D721Med (cell line): Measurements from ENCODE around the gene SMAD3.

Experiments used
- DNase-seq: peaks from one replicate; pipeline ENCODE4 v3.0.0; 2011; ENCODE audit warnings: low spot score; ENCODE audit not compliant: insufficient read length
- FAIRE-seq: peaks from 2 replicates; lab custom pipeline; 2011; peaks lifted over from hg19 to GRCh38; lab: Jason Lieb, UNC
- CTCF ChIP-seq: IDR thresholded peaks from 2 replicates; pipeline ENCODE4 v1.5.1; 2012; ENCODE audit warnings: mild to moderate bottlenecking, control low read depth; ENCODE audit not compliant: insufficient read depth; ENCODE audit errors: missing control alignments

The SMAD3 gene

GRCh38 chr15:67197364-67197695 lies 131.9 kb downstream of the SMAD3 start:
- no peak for TF ChIP-seq CTCF
- FAIRE-seq = no peak
- DNase-seq = no peak

DNA sequence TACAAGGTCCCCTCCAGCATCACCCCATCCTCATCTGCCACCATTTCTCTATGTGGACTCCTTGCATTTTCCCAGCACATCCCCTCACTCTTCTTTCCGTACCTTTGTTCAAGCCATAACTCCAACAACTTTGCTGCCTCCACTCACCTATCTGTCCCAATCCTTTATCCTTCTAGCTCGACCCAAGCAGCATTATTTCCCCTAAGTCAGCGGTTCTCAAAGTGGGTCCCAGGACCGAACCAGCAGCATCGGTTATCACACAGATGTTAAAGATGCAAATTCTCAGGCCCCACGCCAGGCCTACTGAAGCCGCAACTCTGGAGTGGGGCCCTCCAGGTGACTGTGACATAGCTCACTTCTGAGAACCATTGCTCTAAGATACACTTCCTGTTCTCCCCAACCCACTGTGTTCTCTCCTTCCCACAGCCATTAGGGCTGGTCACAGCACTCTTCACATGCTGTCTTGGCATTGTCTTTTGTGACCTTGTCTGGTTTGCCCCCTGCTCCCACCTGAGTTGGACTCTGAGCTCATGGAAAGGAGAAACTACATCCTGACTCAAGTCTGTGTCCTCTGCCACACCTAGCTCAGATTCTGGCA lies 132.9 kb downstream of the SMAD3 start:
- DNase-seq (no peak), FAIRE-seq (no peak)
- no peak for TF ChIP-seq CTCF

DNA sequence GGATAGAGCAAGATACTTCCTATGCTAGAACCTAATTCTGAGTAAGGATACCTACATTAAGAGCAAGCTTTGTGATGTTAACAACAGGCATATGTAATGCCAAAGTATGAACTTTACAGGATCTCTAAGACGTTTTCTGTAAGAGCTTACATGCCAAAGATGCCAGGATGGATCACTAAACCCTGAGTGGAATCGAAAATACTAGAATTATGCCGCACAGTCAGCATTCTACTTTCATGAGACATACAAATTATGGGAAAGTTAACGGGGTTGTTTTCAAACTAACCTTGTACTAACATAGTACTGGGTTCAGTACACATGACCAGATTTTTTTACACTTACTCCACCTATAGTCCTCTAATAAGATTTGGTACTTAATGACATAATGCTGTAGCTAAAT lies 134.0 kb downstream of the SMAD3 start:
- FAIRE-seq (no peak), DNase-seq (no peak)
- TF ChIP-seq CTCF = no peak

DNA sequence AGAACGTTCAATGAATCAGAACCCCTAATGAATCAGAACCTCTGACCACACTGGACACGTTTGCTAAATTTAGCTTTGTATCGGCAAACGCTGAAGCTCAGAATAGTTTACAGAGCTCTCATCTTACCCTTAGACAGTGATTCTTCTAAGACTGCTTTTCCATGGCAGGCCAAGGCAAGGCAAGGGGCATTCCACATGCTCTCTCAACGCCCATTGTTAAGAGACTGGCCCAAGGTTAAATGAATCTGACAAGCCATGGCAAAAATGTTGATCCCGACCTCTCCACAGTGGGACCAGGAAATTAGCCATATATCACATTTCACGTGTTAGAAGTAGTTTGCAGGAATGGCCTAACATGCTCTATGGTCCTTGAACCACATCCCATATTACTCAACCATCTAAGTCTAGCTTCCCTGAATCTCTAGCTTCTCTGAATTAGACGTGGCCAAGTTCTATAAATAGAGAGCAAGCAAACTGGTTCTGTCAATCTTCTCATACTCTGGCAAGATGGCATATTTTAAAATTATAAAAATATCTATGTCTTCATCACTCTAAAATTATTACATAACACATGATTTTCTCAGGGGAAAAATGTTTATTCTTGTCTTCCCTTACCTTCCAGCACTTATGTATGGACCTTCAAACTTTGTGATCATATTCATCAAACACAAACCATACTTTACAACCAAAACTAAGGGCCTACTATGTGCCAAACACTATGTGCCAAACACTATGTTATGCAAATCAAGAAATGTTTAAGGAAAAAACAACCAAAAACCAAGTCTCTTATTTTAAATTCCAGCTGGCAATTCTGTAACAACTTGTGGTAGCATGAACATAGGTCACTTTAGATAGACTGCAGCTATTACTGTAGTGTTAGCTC lies 134.7 kb downstream of the SMAD3 start:
- FAIRE-seq = no peak

DNA sequence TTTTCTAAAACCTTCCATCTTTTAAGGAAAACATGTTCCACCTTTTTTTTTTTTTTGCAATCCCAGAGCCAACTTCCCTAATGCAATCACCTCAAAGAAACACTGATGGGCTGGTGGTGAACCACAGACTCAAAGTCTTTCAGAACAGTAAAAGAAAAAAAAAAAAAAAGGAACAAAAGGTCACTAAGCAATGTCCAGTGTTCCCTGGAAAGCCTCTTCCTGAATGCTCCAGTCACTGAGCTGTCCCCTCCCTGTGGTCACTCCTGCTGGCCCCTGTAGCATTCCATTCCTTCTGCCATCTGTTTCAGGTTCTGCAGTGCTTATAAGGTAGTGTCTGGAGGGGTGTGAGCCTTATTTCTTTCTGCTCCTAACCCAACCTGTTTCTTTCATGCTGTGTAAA lies 135.7 kb downstream of the SMAD3 start:
- DNase-seq (no peak), FAIRE-seq (no peak)

More for the DNA sequence above, 134.7 kb downstream of the SMAD3 start:
- no peak for TF ChIP-seq CTCF
- DNase-seq = no peak

GRCh38 chr15:67202091-67202490 lies 136.7 kb downstream of the SMAD3 start:
- DNase-seq (no peak), FAIRE-seq (no peak)
- no peak for TF ChIP-seq CTCF

More for the DNA sequence above, 135.7 kb downstream of the SMAD3 start:
- TF ChIP-seq CTCF = no peak

DNA sequence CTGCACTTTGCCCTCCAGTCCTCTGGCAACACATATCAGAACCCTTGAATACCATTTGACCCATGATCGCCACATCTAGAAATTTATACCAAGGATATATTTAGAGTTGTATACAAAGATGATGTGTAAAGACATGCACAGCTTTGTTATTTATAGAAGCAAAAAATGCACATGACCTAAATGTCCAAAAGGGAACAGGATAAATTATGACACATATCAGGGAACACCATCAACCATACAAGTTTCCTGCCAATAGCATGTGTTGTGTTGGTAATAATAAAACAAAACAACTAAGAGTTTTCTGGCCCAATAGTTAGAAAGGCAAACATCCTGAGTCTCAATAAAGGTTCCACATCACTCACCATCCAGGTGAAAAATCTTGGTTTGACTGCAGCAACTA lies 137.6 kb downstream of the SMAD3 start:
- FAIRE-seq (no peak), DNase-seq (no peak)
- no peak for TF ChIP-seq CTCF
